K562 (cell line): Measurements from ENCODE around the gene CFAP141. TPM values are rescaled to one million over a fixed set of nuclear protein-coding genes. Genes with fewer than 3 reads are reported as not detected.
A peak's percentile ranks its signal among the peaks of the same experiment; 100 is the strongest.

Experiments used
- CREB3L1 ChIP-seq: fragments of 450-650 bp; IDR thresholded peaks from 2 replicates; pipeline ENCODE4 v1.6.1; 2014; ENCODE audit warnings: low read depth, mild to moderate bottlenecking, moderate library complexity, borderline replicate concordance
- HBP1 ChIP-seq: fragments of 450-650 bp; formaldehyde crosslinking; IDR thresholded peaks from 2 replicates; pipeline ENCODE4 v1.4.0; 2022; ENCODE audit warnings: missing genetic modification characterization
- HNRNPUL1 ChIP-seq: fragments of 200-400 bp; formaldehyde crosslinking; IDR thresholded peaks from 2 replicates; pipeline ENCODE4 v1.6.1; 2017; ENCODE audit warnings: low read length
- KDM2B ChIP-seq: fragments of 250-450 bp; sonication (Bioruptor Pico); IDR thresholded peaks from 2 replicates; pipeline ENCODE4 v1.8.0; 2021; ENCODE audit warnings: mild to moderate bottlenecking, moderate library complexity
- MEIS2 ChIP-seq: fragments of 450-650 bp; IDR thresholded peaks from 2 replicates; pipeline ENCODE4 v1.6.1; 2014; ENCODE audit warnings: mild to moderate bottlenecking; ENCODE audit not compliant: partially characterized antibody
- MIER1 ChIP-seq: fragments of 450-650 bp; IDR thresholded peaks from 2 replicates; pipeline ENCODE4 v1.6.1; 2016; ENCODE audit warnings: antibody characterized with exemption, mild to moderate bottlenecking, low read depth
- NR2C1 ChIP-seq, 2 experiments: fragments of 450-650 bp; IDR thresholded peaks; 2 replicates each; pipeline ENCODE4 v1.6.1; 2017; ENCODE audit warnings: mild to moderate bottlenecking in 2 of 2, antibody characterized with exemption in 1 of 2, inconsistent platforms in 1 of 2, missing compliant biosample characterization in 1 of 2, missing genetic modification characterization in 1 of 2
- RBM34 ChIP-seq: fragments of 200-400 bp; formaldehyde crosslinking; IDR thresholded peaks from 2 replicates; pipeline ENCODE4 v1.6.1; 2018; ENCODE audit warnings: low read length, borderline replicate concordance; ENCODE audit not compliant: insufficient read depth
- SFPQ ChIP-seq: fragments of 200-400 bp; formaldehyde crosslinking; IDR thresholded peaks from 2 replicates; pipeline ENCODE4 v1.6.1; 2017; ENCODE audit warnings: mild to moderate bottlenecking, low read depth, low read length, moderate library complexity
- TEAD4 ChIP-seq, 2 experiments: sonication (generic) in 1 of 2; formaldehyde crosslinking in 1 of 2; IDR thresholded peaks; 2 replicates each; pipeline versions ENCODE4 v1.6.1 to v1.8.0; 2012 to 2022; ENCODE audit warnings: borderline replicate concordance in 1 of 2, inconsistent platforms in 1 of 2, low read length in 1 of 2, mild to moderate bottlenecking in 1 of 2, missing genetic modification reagents in 1 of 2
- YY1 ChIP-seq, 3 experiments: IDR thresholded peaks; 2 replicates each; pipeline ENCODE4 v1.6.1; 2011; ENCODE audit warnings: low read length in 2 of 3, mild to moderate bottlenecking in 2 of 3, moderate library complexity in 2 of 3, borderline replicate concordance in 1 of 3, control low read depth in 1 of 3, low read depth in 1 of 3; ENCODE audit not compliant: insufficient read depth in 3 of 3, insufficient replicate concordance in 2 of 3, control insufficient read depth in 1 of 3, insufficient read length in 1 of 3; ENCODE audit errors: extremely low read depth in 1 of 3
- ZNF134 ChIP-seq: fragments of 250-450 bp; sonication (Bioruptor Pico); conservative IDR thresholded peaks from 2 replicates; pipeline ENCODE4 v1.4.0; 2020
- ZNF518B ChIP-seq: fragments of 250-450 bp; sonication (Bioruptor Pico); IDR thresholded peaks from 2 replicates; pipeline ENCODE4 v1.5.0; 2021; ENCODE audit warnings: mild to moderate bottlenecking, moderate library complexity
- polyA plus RNA-seq, 8 experiments: library from polyadenylated mRNA; depleted of rRNA in 4 of 8; stranded (reverse) in 5 of 8; unstranded in 3 of 8; fragments of >200 nt; fragmentation: Nextera tagmentation in 2 of 8; fragmentation: Illumina TruSeq in 1 of 8; extraction: Ambion mirVana in 2 of 8; extraction: Trizol in 1 of 8; gene quantifications; 2 replicates each; pipeline versions ENCODE4 v1.2.1 to v1.2.3, GENCODE V29; 2011 to 2014; ENCODE audit warnings: inconsistent platforms in 1 of 8, missing spikeins in 1 of 8
- total RNA-seq, 7 experiments: library from RNA; depleted of rRNA in 6 of 7; stranded (reverse); fragments of >200 nt in 6 of 7; fragmentation: Illumina TruSeq in 2 of 7; extraction: Trizol in 2 of 7; gene quantifications; 2 replicates each; pipeline versions ENCODE4 v1.2.1 to v1.2.3, GENCODE V29; 2011 to 2021; ENCODE audit warnings: low replicate concordance in 1 of 7

Gene CFAP141
- total and polyA plus RNA-seq, 9 of the 15 experiments (the other 6 are each of a cell fraction or from before 2014, with no cell fraction given): not detected

GRCh38 chr1:154220071-154220969 lies 14.2 kb upstream of the CFAP141 start, which contains the start of gene UBAP2L (continued):
- TF ChIP-seq SFPQ (no peak), NR2C1 (IDR thresholded peaks at IDR 0.05) (peak; percentile 42; the same call in 1 of the 2 replicates), NR2C1 (tag; IDR thresholded peaks at IDR 0.05) (peak; percentile 50; the same call in 1 of the 2 replicates), MIER1 (no peak), YY1 (IDR thresholded peaks at IDR 0.05; ENCODE audit: borderline replicate concordance in 1 of 3, control insufficient read depth in 1 of 3, extremely low read depth in 1 of 3, insufficient read depth in 3 of 3, insufficient read length in 1 of 3, insufficient replicate concordance in 2 of 3, low read depth in 1 of 3, low read length in 2 of 3) (peak; percentile 87 to 95 (median 95)), CREB3L1 (peak; percentile 87), HNRNPUL1 (no peak), ZNF518B (CRISPR knock-in tag) (no peak), HBP1 (CRISPR knock-in tag) (no peak), ZNF134 (no peak), RBM34 (no peak), TEAD4 (IDR thresholded peaks at IDR 0.05; ENCODE audit: low read length) (no peak), TEAD4 (CRISPR knock-in tag; IDR thresholded peaks at IDR 0.05; ENCODE audit: borderline replicate concordance) (no peak), MEIS2 (peak; percentile 51), KDM2B (CRISPR knock-in tag) (no peak)
